Measurements from ENCODE around the gene CCSAP.

CCSAP gene

DNA sequence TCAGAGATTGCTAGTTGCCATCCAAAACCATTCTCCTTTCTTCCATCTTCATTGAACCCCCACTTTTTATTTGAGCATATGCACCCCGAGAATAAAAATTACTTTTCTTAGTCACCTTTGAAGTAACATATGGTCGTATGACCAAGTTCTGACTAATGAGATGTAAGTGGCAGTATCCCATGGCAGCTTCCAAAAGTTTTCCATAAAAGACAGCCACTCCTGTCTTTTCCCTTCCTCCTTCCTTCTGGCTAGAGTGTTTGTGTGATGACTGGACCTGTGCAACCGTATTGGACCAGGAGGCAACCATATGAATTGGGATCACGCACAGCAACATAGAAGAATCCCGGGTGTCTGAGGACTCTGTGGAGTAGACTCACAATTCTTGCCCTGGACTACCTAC lies 41.1 kb upstream of the CCSAP start:
- no peak for DNase-seq (ENCODE audit: low read depth)
- no peak overlapping the region for H3K4me3 ChIP-seq (ENCODE audit: low read depth, low read length)
- TF ChIP-seq, protein P1, sequence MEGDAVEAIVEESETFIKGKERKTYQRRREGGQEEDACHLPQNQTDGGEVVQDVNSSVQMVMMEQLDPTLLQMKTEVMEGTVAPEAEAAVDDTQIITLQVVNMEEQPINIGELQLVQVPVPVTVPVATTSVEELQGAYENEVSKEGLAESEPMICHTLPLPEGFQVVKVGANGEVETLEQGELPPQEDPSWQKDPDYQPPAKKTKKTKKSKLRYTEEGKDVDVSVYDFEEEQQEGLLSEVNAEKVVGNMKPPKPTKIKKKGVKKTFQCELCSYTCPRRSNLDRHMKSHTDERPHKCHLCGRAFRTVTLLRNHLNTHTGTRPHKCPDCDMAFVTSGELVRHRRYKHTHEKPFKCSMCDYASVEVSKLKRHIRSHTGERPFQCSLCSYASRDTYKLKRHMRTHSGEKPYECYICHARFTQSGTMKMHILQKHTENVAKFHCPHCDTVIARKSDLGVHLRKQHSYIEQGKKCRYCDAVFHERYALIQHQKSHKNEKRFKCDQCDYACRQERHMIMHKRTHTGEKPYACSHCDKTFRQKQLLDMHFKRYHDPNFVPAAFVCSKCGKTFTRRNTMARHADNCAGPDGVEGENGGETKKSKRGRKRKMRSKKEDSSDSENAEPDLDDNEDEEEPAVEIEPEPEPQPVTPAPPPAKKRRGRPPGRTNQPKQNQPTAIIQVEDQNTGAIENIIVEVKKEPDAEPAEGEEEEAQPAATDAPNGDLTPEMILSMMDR (IDR thresholded peaks at IDR 0.05; ENCODE audit: low read depth, low read length) = no peak
- TF ChIP-seq MYC (IDR thresholded peaks at IDR 0.05; ENCODE audit: low read depth, low read length) (no peak), POLR2A (IDR thresholded peaks at IDR 0.05; ENCODE audit: extremely low read depth, insufficient read length) (no peak)
- TF ChIP-seq, protein P2, sequence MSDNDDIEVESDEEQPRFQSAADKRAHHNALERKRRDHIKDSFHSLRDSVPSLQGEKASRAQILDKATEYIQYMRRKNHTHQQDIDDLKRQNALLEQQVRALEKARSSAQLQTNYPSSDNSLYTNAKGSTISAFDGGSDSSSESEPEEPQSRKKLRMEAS (IDR thresholded peaks at IDR 0.05; ENCODE audit: low read depth, low read length) = no peak

DNA sequence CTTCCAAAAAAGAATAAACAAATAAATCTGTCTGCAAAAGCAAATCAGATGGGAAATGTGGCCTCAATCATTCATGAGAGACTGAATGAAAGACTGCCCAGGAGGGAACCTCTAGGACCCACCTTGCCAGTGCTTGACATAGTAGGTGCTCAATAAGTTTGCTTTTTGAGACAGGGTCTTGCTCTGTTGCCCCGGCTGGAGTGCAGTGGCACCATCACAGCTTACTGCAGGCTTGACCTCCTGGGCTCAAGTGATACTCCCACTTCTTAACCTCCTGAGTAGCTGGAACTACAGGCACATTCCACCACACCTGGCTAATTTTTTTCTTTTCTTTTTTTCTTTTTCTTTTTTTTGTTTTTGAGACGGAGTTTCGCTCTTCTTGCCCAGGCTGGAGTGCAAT lies 40.3 kb upstream of the CCSAP start:
- no peak for TF ChIP-seq POLR2A (IDR thresholded peaks at IDR 0.05; ENCODE audit: extremely low read depth, insufficient read length)
- TF ChIP-seq MYC (IDR thresholded peaks at IDR 0.05; ENCODE audit: low read depth, low read length) = no peak
- TF ChIP-seq, protein P2 (IDR thresholded peaks at IDR 0.05; ENCODE audit: low read depth, low read length) = no peak
- TF ChIP-seq, protein P1 (IDR thresholded peaks at IDR 0.05; ENCODE audit: low read depth, low read length) = no peak
- no peak for DNase-seq (ENCODE audit: low read depth)
- no peak overlapping the region for H3K4me3 ChIP-seq (ENCODE audit: low read depth, low read length)

DNA sequence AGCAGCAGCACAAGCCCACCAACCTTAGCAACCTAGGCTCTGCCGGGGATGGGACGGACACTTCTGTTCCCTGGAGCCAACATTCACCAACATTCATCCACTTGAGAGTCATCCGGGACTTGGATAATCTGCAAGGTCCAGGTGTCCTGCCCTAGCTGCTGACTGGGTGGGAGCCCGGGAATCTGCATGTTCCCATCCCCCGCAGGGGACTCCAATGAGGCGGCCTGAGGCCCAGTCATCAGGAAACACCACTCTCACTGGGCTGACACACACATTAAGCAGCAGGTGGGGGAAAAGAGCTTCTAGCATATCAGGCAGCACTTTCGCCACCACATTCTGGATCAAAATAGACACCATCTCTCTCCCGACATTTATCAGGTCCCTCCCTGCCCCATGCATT lies 38.4 kb upstream of the CCSAP start:
- H3K4me3 ChIP-seq (ENCODE audit: low read depth, low read length) = no peak overlapping the region
- DNase-seq (ENCODE audit: low read depth) = peak; percentile 13
- TF ChIP-seq POLR2A (IDR thresholded peaks at IDR 0.05; ENCODE audit: extremely low read depth, insufficient read length) = no peak
- TF ChIP-seq, protein P1 (IDR thresholded peaks at IDR 0.05; ENCODE audit: low read depth, low read length) = no peak
- no peak for TF ChIP-seq MYC (IDR thresholded peaks at IDR 0.05; ENCODE audit: low read depth, low read length)
- TF ChIP-seq, protein P2 (IDR thresholded peaks at IDR 0.05; ENCODE audit: low read depth, low read length) = no peak

DNA sequence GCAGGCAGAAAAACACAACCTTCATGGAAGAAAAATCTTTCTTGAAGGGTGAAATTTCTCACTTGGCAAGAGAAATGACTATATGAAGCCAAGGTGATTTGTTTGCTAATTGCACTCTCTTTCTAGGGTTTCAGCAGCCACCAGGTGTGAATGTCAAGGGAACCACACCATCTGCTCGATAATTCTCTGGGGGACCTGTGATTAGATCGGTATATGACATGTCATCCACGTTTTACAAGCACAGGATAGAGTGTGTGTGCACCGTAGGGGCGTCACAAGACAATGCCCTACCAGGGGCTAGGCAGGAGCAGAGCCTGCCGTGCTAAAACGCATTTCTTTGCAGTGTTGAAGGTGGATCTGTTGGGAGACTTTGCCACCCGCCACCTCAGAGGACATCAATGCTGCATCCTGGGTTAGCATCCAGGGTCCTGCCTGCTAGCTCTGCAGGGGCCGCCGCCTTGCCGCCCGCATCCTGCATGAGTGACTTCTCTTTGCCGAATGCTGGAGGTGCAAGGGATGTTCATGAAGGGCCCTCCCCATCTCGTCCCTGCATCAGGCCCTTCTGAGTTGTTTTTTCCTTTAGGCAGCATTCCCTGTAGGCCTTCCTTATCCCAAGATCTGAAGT lies 37.8 kb upstream of the CCSAP start:
- TF ChIP-seq, protein P2 (IDR thresholded peaks at IDR 0.05; ENCODE audit: low read depth, low read length) = no peak
- TF ChIP-seq, protein P1 (IDR thresholded peaks at IDR 0.05; ENCODE audit: low read depth, low read length) = no peak
- TF ChIP-seq POLR2A (IDR thresholded peaks at IDR 0.05; ENCODE audit: extremely low read depth, insufficient read length) = no peak
- no peak for TF ChIP-seq MYC (IDR thresholded peaks at IDR 0.05; ENCODE audit: low read depth, low read length)
- no peak for DNase-seq (ENCODE audit: low read depth)
- H3K4me3 ChIP-seq (ENCODE audit: low read depth, low read length) = no peak overlapping the region

DNA sequence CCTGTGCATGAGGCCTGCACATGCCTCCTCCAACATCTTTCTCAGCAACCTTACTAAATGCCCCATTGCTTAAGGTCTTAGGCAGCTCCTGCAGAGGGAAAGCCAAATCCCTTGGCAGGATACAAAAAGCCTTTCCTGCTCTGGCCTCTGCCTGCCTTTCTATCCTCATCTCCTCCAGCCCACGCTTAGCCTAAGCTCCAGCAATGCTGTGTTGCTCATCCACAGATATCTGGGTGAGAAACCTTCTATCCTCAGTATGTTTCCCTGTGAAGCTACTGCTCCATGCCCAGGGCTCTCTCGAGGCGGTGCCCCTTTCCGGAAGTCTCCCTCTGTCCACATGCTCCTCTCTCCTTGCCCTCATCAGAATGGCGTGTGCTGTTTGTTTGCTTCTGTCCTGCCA lies 37.0 kb upstream of the CCSAP start:
- TF ChIP-seq, protein P1 (IDR thresholded peaks at IDR 0.05; ENCODE audit: low read depth, low read length) = no peak
- DNase-seq (ENCODE audit: low read depth) = no peak
- H3K4me3 ChIP-seq (ENCODE audit: low read depth, low read length) = no peak overlapping the region

Data from NB4 (cell line).